ENCODE results near the gene HOXA11.

DNA sequence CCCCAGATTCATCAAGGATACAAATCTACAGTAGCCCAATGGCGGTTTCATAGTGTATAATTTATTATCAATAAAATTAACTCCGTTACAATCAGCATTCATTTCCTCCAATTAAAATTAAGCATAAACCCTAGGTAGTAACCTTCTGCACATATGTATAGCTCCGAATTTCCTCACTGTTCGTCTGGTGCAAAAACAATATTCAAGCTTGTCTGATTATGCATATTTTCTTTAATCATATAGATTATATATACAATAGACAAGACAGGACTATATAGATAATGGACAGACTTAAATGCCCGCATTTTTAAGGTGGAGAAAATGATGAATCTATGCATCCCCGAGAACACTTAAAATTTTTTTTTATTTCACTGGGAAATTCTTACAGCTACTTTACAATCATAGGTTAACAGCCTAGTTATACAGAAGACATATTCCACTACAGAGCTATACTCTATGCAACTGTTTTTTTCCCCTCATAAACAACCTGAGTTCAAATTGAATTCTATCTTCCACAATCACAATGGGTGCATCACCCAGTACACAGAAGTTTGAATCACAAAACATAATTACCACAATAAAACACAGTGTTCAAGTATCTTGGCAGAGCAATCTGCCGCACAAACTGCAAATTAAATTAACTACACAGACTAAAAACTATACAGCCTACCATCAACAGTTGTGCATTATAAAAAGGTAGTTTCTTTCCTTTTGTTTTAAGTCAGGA, 22.3 kb downstream of the HOXA11 start:
- no peak for TF ChIP-seq CTCF (IDR thresholded peaks at IDR 0.05; ENCODE audit: low read length)
- TF ChIP-seq EZH2 (IDR thresholded peaks at IDR 0.05; ENCODE audit: borderline replicate concordance, low read length), result no peak

All from OCI-LY1 (cell line).